ENCODE data around the gene PLIN4.

Gene PLIN4

GRCh38 chr19:4453232-4454179 lies 64.8 kb downstream of the PLIN4 start:
- no peak for DNase-seq

- no peak for DNase-seq
These were observed 65.9 kb downstream of the PLIN4 start for GRCh38 chr19:4452230-4452990.
